NCI-H524 (cell line): ENCODE results near the gene CBX6.
"Not testable (repeated sequence)": the region's sequence is repeated elsewhere in the genome, so short reads cannot be mapped to it uniquely, and the experiment has no call there.

Experiments
- DNase-seq, 2 experiments: peaks; one replicate each; lab custom pipeline; 2025; lab: John Stamatoyannopoulos, UW

The CBX6 gene

DNA sequence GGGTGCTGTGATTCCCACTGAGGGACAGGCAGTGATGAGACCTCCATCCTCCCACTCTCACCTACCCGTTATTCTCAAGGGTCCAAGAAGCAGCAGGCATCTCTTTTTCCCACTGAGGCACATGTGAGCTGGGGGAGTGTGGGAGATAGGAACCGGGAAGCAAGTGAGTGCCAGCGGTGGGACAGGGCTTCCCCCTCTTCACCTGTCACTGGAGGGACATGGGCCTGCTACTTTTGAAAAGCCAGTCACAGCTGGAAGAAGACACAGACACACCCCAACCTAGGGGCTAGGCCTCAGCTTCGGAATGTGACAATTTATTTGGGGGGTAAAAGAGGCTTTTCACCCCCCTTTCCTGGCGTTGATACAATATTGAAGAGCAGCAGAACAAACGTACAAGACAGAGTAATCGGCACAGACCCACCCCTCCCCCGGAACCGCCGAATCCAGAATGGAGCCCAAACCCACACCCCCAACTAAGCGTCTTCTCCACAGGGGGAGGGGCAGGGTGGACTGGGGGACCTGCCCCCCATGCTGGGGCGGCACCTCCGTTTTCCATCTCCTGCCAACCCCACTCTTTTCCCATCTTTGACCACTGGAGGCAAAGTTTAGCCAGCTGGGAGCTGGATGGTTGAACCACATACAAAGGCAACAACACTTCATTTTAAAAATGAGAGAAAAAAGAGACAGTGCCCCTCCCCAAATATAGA is 10.7 kb downstream of the CBX6 start:
- no peak for DNase-seq

DNA sequence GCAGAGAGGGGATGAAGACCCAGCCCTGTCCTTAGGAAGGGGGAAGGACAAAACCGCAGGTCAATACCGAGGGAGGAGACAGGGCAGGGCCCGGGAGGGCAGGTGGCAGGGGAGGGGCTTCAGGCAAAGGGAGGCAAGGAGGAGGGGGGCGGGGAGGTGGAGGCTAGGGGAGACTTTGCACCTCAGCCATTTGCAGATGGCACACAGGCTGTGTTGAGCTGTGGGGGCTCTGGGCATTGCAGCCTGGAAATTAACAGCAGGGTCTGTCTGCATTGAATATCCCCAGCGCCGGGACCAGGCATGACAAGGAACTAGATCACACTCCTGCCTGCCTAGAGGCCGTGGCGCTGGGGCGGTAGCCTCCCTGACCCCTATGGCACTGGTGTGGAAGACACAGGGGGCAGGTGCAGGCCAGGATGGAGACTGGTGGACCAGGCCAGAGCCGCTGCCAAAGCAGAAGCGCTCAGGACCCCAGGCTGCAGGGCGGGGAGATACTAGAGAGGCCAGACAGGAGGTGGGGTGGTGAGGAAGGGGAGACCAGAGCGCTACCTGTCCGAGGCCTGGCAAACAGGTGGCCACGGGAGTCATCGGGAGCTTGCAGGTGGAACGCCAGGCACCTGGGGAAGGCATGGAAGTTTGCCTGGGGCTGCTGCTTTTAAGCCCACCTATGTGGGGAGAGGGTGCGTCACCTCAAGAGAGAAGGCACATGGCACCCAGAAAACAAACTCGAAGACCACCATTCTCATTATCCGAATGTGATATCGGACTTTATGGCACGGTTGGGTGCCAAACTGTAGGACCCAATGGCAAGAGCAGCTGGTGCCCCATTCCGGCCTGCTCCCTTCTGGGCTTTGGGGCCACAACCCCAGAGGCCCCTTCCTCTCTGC is 11.5 kb downstream of the CBX6 start:
- peak; percentile 40 to 60 for DNase-seq

DNA sequence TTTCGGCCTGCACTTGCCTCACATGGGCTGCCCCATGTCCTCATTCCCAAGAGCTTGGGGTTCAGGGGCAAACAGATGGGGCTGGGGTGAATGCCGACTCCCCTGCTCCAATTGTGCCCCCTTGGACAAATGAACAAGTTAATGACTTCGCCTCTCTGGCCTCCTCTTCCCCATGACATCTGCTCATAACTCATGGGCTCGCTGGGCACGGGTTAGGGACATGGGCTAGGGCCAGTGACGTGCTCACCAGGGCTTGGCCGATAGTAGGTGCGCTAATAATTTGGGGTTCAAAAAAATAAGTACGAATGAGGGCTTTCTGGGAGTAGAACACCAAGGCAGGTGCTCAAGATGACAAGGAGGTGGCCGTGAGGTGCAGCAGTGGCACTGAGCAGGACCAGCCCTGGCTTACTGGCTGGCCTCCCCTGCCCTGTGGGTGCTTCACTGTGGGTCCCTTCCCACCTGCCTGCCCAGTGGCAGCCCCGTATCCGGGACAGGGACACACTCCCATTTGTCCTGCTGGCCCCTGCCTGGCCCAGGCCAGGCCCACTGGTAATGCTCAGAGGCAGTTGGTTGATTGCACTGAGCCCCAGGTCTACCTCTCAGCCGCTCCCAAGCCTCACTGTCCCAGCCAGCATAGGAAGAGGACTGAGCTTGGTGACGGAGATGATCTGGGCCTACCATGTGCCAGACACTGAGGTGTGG is 12.3 kb downstream of the CBX6 start:
- DNase-seq, result no peak

- no peak for DNase-seq
Observed at GRCh38 chr22:38858492-38858891, 13.5 kb downstream of the CBX6 start.

DNA sequence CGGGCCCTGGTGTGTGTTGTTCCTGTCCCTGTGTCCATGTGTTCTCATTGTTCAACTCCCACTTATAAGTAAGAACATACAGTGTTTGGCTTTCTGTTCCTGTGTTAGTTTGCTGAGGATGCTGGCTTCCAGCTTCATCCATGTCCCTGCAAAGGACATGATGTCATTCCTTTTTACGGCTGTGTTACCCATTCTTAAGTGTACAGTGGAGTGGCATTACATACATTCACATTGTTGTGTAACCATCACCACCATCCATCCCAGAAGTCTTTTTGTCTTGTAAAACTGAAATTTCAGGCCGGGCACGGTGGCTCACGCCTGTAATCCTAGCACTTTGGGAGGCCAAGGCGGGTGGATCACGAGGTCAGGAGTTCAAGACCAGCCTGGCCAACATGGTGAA is 17.5 kb downstream of the CBX6 start:
- DNase-seq, result not testable (repeated sequence)

DNA sequence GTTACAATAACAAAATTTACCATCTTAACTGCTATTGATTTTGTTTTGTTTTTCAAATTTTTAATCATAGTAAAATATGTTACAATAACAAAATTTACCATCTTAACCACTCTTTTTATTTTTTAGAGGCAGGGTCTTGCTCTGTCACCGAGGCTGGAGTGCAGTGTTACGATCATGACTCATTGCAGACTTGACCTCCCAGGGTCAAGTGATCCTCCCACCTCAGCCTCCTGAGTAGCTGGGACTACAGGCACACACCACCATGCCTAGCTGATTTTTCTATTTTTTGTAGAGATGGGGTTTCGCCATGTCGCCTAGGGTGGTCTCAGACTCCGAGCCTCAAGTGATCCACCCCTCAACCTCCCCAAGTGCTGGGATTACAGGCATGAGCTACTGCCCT is 18.1 kb downstream of the CBX6 start:
- DNase-seq, result not testable (repeated sequence)

DNA sequence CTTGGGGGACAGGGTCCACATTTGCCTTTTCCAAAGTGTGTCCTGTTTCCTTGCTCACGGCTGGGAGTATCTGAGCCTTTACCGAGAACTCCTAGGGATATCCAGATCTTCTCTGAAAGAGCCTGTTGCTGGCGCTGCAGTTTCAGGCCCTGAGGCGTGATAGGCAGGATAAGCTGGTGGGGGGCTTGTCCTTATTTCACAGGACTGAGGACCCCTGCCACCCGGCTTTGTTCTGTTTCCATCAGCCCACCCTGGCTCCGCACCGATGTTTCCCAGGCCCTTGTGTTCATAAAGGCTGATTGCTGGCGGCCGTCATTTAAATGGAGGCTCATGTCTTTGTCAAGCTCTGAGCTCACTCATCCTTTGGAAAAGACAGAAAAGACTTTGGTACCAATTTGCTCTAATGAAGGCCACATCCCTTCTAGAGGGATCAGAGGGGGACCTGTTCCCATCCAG is 18.8 kb downstream of the CBX6 start:
- DNase-seq, result no peak

- DNase-seq, result no peak
Observed at GRCh38 chr22:38852522-38852921, 19.5 kb downstream of the CBX6 start.

GRCh38 chr22:38850941-38851849 is 20.8 kb downstream of the CBX6 start:
- no peak for DNase-seq

- DNase-seq, result no peak
Observed at GRCh38 chr22:38850399-38850798, 21.6 kb downstream of the CBX6 start.

DNA sequence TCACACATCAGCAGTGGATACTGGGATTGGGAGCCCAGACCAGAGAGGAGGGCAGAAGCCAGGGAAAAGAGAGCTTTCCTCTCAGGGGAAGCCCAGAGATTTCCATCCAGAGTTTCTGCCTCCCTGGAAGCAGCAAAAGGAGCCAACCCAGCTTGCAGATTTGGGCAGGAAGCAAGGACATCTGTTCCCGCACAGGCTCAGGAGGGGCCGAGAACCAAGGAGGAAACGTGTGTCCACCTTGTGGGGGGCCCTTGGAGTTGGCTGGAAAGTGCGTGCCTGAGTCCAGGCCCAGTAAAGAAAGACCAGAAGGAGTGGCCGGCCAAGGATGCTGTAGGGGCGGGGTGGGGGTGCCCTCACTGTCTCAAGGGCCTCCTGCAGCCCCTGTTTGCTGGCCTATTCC is 22.2 kb downstream of the CBX6 start:
- DNase-seq, result no peak

GRCh38 chr22:38846412-38846811 is 25.6 kb downstream of the CBX6 start:
- no peak for DNase-seq

DNA sequence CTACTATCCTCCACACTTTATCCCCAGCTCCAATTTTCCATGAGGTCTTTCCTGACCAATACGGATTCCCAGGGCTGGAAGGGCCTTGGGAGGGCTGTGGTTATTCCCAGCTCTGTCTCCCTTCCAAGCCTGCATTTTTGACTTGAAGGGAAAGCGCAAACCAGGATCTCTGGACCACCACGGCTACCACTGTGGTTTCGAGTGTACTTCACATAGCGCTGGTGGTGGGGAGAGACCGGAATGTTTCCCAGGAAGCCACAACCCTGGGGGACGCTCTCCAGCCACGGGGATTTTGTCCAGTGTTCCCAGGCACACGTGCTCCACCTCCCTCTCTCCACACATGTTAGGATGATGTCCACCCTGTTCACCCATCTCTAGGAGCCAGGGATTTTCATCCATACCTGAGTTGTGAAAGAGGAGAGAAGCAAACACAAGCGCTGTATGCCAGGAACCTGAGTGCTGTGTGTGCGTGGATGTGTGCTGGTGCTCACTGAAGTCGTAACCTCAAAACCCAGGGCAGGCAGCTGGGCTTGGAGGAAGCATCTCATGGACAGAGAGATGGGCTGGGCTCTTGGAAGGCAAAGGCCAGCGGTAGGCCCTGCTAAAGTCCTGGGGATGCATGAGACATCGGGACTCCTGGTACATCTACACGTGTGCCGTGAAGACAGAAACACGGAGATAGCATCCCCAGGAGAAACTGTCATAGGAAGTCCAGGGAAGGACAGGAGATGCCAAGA is 26.8 kb downstream of the CBX6 start:
- no peak for DNase-seq

- DNase-seq, result no peak
Observed at GRCh38 chr22:38844315-38845003, 27.6 kb downstream of the CBX6 start.

- peak in 1 of 2 experiments; percentile 69 for DNase-seq
Observed at GRCh38 chr22:38843657-38844314, 28.2 kb downstream of the CBX6 start, which contains the start of gene NPTXR. Gene NPTXR (minus strand): TSS chr22:38844028.

DNA sequence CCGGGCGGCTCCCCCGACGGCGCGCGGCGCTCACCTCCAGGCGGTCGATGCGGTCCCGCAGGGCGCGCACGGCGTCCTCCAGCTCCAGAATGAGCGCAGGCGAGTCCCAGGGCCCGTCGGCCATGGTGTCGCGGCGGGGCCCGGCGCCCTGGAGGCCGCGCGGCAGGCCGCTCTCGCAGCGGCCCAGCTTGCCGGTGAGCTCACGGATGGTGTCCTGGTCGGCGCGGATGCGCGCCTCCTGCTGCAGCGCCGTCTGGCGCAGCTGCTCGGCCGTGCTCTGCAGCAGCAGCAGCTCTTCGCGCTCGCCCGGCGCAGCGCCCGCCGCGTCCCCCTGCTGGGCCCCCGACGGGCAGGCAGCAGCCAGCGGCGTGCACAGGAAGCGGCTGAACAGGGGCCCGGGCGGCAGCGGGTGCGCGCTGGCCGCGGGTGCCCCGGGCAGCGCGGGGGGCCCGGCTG is 28.8 kb downstream of the CBX6 start:
- DNase-seq, result peak in 1 of 2 experiments; percentile 75

- DNase-seq, result no peak
Observed at GRCh38 chr22:38842512-38843200, 29.4 kb downstream of the CBX6 start.

- DNase-seq, result no peak
Observed at GRCh38 chr22:38841635-38842034, 30.4 kb downstream of the CBX6 start.

DNA sequence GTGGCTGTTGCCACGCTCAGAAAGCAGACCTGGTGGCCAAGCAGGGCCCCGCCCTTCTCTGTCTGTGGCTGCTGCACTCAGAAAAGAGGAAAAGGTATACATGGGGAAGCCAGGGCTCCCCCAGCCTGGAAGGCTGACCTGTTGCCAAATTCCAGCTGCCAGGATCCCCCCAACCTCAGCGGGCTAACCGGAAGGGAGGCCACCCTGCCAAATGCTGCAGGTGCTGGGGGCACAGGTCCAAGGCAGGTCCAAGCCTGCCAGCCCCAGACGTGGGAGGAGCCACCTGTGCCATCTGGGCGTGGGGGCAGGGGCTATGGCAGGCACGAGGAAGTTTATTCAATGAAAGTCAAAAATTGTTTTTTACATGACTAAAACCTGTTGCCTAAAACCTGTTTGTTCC is 30.8 kb downstream of the CBX6 start:
- peak in 1 of 2 experiments; percentile 21 for DNase-seq
